NCI-H774 (cell line): ENCODE measurements around the gene GPSM1.
"Not testable (repeated sequence)": the region's sequence is repeated elsewhere in the genome, so short reads cannot be mapped to it uniquely, and the experiment has no call there.

ENCODE experiments used
- DNase-seq: peaks from one replicate; lab custom pipeline; 2025; lab: John Stamatoyannopoulos, UW

GPSM1 gene

DNA sequence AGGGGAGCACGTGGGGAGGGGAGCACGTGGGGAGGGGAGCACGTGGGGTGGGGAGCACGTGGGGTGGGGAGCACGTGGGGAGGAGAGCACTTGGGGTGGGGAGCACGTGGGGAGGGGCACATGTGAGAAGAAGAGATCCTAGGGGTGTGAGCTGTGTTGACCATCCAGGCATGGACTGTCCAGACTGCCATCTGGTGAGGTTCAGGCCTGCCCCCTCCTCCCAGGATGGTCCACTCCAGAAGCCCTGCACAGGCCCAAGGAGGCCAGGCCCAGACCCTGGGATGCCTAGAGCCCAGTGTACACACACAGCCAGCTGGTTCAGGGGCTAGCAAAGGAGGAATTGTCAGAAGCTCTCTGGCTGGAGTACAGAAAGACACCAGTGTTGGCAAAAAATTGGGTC, 70.3 kb downstream of the GPSM1 start:
- DNase-seq: no peak

DNA sequence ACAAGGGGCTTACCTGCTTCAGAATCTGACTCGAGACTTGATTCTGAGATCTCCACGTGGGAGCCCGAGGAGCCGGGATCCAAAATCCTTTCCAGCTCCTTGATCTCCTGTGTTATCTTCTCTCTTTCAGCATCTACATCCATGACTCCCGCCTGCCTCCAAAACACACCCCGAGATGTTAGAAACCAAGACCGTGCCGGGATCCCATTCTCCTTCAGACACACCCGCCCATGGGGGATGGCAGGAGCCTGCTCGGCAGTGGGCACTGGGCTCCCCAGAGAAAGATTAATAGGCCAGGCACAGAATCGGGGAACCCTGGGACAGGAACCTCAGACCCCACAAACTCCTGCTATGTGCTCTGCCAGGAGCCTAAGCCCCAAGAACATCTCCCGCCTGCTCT, 70.9 kb downstream of the GPSM1 start:
- no peak for DNase-seq

DNA sequence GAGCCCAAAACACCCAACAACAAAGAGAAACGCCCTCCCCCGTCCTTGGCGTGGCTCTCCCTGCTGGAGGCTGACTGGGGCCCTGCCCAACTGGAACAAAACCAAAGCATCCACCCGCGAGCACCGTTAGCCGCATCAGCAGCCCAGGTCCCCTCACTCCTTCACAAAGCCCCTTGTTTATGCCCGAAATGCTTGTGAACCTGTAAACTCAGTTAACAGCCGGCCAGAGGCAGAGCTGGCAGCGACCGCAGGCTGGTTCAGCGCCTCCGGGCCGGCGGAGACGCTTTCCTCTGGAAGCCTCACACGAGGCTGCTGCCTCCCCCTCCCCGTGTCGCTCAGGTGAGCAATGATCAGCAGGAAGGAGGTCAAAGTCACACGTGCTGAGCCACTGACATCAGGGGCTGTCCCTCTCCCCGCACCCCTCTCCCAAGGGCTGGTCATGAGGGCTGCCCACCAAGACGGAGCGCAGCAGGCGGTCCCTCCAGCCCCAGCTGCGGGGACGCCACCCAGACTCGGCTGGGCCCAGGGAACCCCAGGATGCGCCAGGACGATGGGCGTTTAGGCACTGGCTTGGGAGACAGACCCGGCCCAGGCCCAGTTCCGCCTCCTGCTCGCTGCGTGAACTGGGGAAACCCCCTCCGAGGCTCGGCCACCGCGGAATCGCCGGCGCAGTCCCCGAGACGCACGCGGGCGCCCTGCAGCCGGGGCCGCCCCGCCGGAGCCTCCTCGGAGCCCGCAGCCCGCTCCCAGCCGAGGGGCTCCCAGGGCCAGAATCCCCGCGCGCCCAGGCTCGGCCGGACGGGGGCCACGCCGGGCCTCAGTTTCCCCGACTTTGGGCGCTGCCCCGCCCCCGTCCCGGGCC, 72.1 kb downstream of the GPSM1 start:
- DNase-seq: no peak

DNA sequence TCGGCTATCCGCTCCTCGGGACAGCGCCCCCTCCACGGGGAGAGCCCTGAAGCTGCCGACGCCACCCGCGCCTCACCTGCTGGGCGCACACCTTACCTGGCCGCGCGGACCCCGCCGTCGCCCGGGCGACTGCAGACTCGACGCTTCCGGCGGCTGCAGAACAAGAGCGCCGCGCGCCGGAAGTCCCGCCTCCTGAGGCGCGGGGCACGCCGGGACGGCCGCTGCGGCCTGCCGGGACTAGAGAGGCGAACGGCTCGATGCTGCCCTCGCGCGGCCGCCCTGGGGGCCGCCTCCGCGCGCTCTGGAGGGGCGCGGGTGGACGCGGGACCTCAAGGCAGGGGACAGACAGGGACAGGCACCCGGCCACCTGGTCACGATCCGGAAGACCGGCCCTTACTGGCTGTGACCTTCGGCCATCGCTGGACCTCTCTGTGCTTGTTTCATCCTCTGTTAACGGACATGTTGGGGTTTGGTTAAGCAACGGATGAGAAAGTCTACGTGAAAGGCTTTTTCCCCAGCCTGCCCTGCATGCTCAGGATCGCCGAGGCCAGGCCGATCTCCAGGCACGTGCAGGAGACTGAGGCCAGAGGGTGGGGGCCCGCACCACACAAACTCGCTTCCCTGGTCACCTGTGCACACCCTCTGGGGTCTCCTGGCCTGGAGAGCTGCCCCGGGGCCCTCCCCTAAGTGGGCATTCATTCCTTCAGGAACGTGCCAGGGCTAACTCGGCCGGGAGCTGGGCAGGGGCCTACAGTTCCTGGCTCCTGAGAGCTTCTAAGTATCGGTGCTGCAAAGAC, 72.9 kb downstream of the GPSM1 start, which contains the start of gene SNAPC4:
TSS of gene SNAPC4 (minus strand) at position 133 of the 797 bp plus-strand sequence. CDS start 1,742 bp downstream, outside the sequence.
- peak; percentile 93 for DNase-seq

DNA sequence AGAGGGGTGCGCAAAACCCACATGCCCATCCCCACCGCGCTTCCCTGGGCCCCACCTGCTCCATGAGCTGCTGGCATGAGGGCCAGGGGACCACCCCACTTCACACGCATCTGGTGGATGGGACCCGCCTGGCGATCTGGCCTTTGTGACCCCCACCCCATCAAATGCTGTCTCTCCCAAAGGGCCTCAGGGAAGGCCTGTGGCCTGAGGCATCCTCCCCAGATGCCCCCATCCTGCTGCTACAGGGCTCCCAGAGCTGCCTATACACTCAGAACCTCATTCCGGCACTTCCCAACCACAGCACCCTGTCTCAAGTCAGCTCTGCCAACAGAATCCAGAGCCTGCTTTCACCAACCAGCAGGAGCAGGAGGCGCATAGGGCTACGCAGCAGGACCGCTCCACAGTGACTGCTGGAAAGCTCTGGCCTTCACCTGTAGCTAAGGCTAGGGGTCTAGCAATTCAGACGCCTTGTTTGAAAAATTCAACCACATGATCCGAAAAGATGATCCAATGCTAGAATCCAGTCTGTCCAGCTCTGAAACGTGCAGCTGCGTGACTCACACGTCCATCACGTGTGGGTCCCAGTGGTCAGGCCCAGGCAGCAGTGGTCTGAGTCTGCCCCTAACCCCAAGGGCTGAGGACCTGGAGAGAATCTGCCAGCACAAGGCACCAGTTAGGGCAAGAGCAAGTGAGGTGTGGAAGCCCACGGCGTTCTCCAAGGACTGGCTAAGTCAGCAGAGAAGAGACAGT, 74.0 kb downstream of the GPSM1 start:
- no peak for DNase-seq

DNA sequence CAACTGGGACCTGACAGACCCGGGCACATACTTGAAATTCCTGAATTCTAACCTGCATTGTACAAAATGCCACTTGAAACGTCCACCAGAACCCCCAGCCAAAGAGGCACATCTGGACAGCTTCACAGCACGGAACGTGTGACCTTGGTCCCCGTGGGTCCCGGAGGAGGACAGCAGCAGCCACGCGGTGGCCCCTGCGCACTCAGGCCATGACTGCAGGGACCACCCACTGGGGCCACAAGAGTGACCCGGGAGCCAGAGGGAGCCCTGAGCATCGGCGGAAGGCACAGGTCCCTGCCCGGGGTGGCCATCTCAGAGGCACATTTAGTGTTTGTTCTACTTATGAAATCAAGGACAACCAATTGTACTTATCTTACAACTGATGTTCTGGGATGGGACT, 74.7 kb downstream of the GPSM1 start:
- DNase-seq: no peak

DNA sequence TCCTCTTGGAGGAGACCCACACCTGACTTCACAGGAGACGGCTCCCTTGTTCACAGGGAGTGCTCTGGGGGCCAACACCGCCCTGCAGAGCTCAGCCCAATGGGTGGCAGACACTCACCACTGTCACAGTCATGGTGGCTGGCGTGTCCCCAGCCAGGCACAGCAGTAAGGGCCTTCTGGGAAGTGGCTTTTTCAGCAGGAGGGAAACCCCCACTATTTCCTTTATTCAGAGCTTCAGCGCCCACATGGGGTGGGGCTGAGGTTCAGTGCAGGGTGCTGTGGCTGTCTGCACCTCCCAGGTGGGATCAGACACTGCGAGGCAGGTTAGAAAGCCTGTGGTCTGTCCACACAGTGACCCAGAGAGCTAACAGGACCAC, 76.2 kb downstream of the GPSM1 start:
- DNase-seq: no peak

DNA sequence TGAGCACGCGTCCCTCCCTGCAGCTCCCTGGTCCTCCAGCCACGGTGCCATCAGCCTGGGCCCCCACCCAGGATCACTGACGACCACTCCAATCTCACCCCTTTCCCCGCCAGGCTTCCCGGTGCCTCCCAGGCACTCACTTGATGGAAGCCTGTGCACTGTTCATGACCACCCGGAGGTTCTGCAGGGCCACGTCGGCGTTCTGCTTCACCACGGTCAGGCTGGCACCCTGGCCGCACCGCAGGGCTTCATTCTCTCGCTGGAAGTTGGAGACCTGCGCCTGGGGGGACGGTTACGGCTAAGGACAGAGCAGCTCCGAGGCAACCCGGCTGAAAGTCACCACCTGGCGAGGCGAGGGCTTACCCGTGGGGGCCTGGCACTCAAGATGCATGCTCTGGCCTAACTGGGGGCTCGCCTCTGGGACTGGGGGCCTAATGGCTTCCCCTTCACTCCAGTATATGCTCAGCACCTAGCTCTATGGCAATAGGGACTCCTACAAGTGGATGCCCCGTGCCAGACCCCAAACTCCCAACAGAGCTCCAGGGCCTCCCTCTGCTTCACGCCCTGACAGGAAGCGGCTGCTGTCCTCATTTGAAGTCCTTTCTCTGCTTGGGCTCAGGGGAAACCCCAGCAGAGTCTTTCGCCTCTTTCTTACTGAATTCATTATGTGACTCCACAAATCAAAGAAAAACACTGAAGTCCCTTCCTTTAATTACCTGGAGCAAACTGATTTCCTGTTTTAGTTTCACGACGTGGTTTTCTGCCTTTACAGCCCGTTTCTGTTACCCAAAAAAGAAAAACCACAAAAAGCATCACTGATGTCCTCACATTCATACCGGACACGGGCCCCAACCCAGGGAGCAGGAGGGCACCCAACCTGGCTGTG, 76.8 kb downstream of the GPSM1 start:
- DNase-seq: no peak

DNA sequence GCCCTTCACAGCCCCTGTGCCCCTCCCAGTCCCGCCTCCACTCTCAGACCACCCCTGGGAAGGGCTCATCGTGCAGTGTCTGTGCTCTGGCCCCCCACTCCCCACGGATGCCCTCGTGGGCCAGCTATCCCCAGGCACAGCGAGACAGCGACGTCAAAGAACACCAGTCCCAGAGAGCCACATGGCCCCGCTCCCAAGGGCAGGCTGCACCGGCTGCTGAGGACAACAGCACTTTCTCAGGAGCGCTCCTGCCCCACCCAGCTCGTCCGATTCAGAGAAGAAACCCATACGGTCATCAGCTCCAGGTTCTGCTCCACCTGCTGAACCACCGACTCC, 77.4 kb downstream of the GPSM1 start:
- no peak for DNase-seq

DNA sequence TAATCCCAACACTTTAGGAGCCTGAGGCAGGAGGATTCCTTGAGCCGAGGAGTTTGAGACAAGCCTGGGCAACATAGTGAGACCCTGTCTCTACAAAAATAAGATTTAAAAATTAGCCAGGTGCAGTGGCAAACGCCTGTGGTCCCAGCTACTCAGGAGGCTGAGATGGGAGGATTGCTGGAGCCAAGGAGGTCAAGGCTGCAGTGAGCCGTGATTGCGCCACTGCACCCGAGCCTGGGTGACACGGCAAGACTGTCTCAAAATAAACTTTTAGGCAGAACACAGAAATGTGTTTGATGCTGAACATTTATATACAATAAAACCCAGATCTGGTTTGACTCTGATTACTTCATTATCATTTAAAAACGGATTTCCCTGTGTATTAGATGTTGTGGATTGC, 78.1 kb downstream of the GPSM1 start:
- DNase-seq: no peak

DNA sequence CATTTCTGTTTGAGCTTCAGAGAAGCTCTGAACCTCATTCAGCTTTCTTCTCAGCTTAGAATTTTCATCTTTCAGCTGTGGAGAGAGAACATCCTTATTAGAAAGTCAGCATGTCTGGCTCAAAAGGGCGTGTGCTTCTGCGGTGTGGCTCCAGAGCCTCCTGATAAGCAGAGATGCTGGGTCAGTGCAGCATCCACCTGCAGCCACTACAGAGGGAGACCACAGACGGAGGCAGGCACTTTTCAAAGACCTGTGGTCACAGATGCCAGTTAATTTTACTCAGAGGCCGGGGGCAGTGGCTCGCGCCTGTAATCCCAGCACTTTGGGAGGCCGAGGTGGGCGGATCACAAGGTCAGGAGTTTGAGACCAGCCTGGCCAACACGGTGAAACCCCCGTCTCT, 78.6 kb downstream of the GPSM1 start:
- not testable (repeated sequence) for DNase-seq

DNA sequence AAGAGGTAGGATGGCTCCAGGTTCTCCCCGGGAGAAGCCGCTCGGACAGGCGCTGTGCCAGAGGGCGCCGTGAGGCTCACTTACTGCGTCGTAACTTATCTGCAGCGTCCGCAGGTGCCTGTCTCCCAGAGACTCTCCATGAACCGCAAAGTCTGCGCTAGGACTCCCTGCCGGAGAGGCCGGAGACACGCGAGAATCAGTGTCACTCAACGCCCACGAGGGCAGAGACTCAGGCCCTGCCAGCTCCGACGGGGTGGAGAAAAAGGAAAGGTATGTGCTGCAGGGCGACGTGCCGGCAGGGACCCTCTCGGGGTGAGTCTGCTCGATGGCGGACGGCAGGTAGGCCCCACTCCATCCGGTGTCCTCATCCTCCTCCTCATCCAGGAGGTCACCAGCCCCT, 79.7 kb downstream of the GPSM1 start:
- DNase-seq: not testable (repeated sequence)

DNA sequence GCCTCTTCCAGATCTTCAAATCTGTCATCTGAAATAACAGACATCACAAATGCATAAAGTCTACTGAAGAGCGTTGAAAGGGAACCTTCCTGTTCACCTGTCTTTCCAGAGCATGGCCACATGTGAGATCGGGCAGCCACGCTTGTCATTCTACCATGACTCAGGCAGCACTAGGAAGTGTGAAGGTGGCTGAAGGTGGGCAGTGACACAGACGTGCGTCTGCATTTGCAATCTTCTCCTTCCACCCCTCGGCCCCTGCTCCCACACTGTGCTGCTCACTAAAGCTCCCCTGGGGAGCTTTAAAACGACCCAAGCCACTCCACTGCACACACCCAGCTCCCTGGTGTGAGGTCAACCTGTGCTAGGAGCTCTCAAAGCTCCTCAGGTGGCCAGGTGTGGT, 80.6 kb downstream of the GPSM1 start:
- DNase-seq: no peak
